PC-9 (cell line): Measurements from ENCODE around the gene MRM3. TPM values are rescaled to one million over a fixed set of nuclear protein-coding genes. Genes with fewer than 3 reads are reported as not detected.

Source experiments
- BruUV-seq: library from RNA; stranded (reverse); fragments of 400-500 nt; replicated peaks from 2 replicates; lab custom pipeline; 2021; lab: Mats Ljungman, UMichigan
- CTCF ChIA-PET: fragments of 300-600 bp; sonication (Branson Sonifier 250); formaldehyde crosslinking; loops from one replicate; lab custom pipeline; 2022; ENCODE audit warnings: antibody characterized with exemption; lab: Charles Lee
- POLR2A ChIA-PET: fragments of 300-600 bp; sonication (Branson Sonifier 250); formaldehyde crosslinking; loops from one replicate; lab custom pipeline; 2022; ENCODE audit warnings: antibody characterized with exemption; ENCODE audit not compliant: unreplicated experiment; lab: Charles Lee
- DNase-seq, 2 experiments: peaks; one replicate each; pipeline versions ENCODE4 v3.0.0 to v3.0.0-alpha.2; 2015 to 2022; ENCODE audit warnings: mixed read lengths in 1 of 2
- H2AFZ ChIP-seq: fragments of 200-600 bp; sonication (generic); 2 replicates; pipeline ENCODE4 v1.8.1; 2017; ENCODE audit warnings: antibody characterized with exemption
- H3F3A ChIP-seq: fragments of 200-600 bp; sonication (generic); 2 replicates; pipeline ENCODE4 v1.8.1; 2017; ENCODE audit warnings: antibody characterized with exemption, mild to moderate bottlenecking, low read depth; ENCODE audit not compliant: insufficient read depth
- H3K27ac ChIP-seq: fragments of 200-600 bp; sonication (generic); 2 replicates; pipeline ENCODE4 v1.6.1; 2016; ENCODE audit warnings: mixed run types
- H3K27me3 ChIP-seq: fragments of 200-600 bp; sonication (generic); 2 replicates; pipeline ENCODE4 v1.6.1; 2016; ENCODE audit warnings: low read depth, mixed run types; ENCODE audit not compliant: insufficient read depth
- H3K36me3 ChIP-seq: fragments of 200-600 bp; sonication (generic); 2 replicates; pipeline ENCODE4 v1.6.1; 2016; ENCODE audit warnings: low read depth, mixed run types
- H3K4me1 ChIP-seq: fragments of 200-600 bp; sonication (generic); replicated peaks from 2 replicates; pipeline ENCODE4 v1.6.1; 2016; ENCODE audit warnings: mixed run types; ENCODE audit not compliant: insufficient read depth
- H3K4me2 ChIP-seq: fragments of 200-600 bp; sonication (generic); 2 replicates; pipeline ENCODE4 v1.6.1; 2017; ENCODE audit warnings: mixed run types
- H3K4me3 ChIP-seq: fragments of 200-600 bp; sonication (generic); 2 replicates; pipeline ENCODE4 v1.6.1; 2016; ENCODE audit warnings: mixed run types
- H3K79me2 ChIP-seq: fragments of 200-600 bp; sonication (generic); 2 replicates; pipeline ENCODE4 v1.6.1; 2017; ENCODE audit warnings: low read depth, mixed run types
- H3K9me2 ChIP-seq: fragments of 200-600 bp; sonication (generic); 2 replicates; pipeline ENCODE4 v1.8.1; 2017; ENCODE audit warnings: mild to moderate bottlenecking; ENCODE audit not compliant: insufficient read depth
- H3K9me3 ChIP-seq: fragments of 200-600 bp; sonication (generic); 2 replicates; pipeline ENCODE4 v1.8.1; 2016; ENCODE audit warnings: low read depth; ENCODE audit not compliant: insufficient read depth
- H4K20me1 ChIP-seq: fragments of 200-600 bp; sonication (generic); 2 replicates; pipeline ENCODE4 v1.8.1; 2017; ENCODE audit not compliant: insufficient read depth
- EZH2 ChIP-seq: fragments of 200-600 bp; sonication (generic); IDR thresholded peaks from 2 replicates; pipeline ENCODE4 v1.8.0; 2017; ENCODE audit warnings: antibody characterized with exemption, low read depth
- intact Hi-C: fragments of 100-400 bp; cut with micrococcal nuclease; formaldehyde crosslinking; loops from one replicate; pipeline ENCODE4 v1.10.0; 2022; ENCODE audit not compliant: unreplicated experiment
- total RNA-seq: library from RNA; stranded (reverse); gene quantifications from 2 replicates; pipeline ENCODE4 v1.2.3, GENCODE V29; 2021
- TF ChIP-seq, protein P1 (sequence below): fragments of 200-600 bp; sonication (generic); conservative IDR thresholded peaks from 2 replicates; pipeline ENCODE4 v1.6.1; 2017; ENCODE audit warnings: mixed run types, antibody characterized with exemption, mild to moderate bottlenecking, moderate library complexity

The MRM3 gene
- total RNA-seq, 1 experiment from 2014 or later: 23.2 TPM

DNA sequence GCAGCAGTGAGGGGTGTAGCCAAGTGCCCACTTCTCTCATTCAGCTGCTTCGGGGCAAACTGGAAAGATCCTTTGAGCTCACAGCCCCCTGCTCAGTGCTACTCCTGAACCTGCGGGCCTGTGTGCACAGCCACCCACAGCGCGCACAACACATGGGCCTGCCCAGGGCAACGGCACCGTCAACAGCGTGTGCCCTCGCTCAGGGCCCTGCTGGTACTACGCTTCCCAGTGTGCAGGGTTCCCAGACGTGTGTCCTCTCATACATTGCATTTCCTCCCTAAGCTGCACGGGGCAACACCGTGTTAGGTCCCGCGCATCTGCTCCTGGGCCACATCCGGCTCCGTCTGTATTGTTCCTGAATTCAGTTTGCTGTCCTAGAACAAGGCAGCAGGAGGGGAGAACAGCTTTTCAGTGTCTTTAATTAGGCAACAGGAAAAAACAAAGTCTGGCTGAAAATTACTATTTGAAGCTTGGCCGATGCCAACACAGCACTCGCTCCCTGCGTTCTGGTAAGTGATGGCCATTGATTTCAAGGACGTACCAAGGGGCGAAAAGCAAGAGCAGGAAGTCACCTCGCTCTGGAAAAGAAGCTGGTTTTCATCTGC lies 15.2 kb downstream of the MRM3 start:
- Histone ChIP-seq H3K27ac (no peak overlapping the region), H3K27me3 (no peaks in the 10 kb centered on the region), H3K79me2 (no peaks in the 10 kb centered on the region), H3K36me3 (no peaks in the 10 kb centered on the region), H4K20me1 (peaks cover 13% of the 10 kb centered on the region; the same call in 1 of the 2 replicates), H3K4me2 (no peak overlapping the region), H3K9me3 (no peaks in the 10 kb centered on the region), H3F3A (peaks cover 10% of the 10 kb centered on the region; the same call in 1 of the 2 replicates), H3K9me2 (no peaks in the 10 kb centered on the region), H2AFZ (no peak overlapping the region), H3K4me1 (no peaks in the 10 kb centered on the region), H3K4me3 (no peak overlapping the region)
- no TSS peak for BruUV-seq
- POLR2A ChIA-PET: no interaction called here
- TF ChIP-seq, protein P1, sequence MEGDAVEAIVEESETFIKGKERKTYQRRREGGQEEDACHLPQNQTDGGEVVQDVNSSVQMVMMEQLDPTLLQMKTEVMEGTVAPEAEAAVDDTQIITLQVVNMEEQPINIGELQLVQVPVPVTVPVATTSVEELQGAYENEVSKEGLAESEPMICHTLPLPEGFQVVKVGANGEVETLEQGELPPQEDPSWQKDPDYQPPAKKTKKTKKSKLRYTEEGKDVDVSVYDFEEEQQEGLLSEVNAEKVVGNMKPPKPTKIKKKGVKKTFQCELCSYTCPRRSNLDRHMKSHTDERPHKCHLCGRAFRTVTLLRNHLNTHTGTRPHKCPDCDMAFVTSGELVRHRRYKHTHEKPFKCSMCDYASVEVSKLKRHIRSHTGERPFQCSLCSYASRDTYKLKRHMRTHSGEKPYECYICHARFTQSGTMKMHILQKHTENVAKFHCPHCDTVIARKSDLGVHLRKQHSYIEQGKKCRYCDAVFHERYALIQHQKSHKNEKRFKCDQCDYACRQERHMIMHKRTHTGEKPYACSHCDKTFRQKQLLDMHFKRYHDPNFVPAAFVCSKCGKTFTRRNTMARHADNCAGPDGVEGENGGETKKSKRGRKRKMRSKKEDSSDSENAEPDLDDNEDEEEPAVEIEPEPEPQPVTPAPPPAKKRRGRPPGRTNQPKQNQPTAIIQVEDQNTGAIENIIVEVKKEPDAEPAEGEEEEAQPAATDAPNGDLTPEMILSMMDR: no peak
- TF ChIP-seq EZH2: no peak
- CTCF ChIA-PET: no interaction called here
- no peak for DNase-seq
- intact Hi-C loops: no loop called here

DNA sequence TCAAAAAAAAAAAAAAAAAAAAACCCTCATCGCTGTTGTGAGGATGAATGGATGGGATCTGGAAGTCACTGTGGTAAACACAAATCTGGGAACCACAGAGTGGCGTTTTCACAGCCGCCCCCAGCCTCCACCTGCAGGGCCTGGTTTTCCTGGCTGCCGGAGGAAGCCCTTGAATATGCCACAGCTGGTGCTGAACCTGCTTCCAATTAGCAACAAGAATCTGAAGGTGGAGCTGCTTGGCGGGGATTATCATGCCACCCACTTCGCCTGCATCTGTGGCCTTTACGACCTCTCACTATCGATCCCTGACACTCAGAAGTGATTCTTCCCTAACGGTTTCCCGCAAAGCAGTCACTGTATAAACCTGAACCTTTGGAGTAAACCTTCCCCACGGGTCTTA lies 16.1 kb downstream of the MRM3 start:
- CTCF ChIA-PET: interaction anchor here (0.7 kb wide), 1 partner anchor 45 kb away, joined by 15 read pairs; no protein-coding TSS in a partner anchor
- H3K36me3 ChIP-seq: no peaks in the 10 kb centered on the region

DNA sequence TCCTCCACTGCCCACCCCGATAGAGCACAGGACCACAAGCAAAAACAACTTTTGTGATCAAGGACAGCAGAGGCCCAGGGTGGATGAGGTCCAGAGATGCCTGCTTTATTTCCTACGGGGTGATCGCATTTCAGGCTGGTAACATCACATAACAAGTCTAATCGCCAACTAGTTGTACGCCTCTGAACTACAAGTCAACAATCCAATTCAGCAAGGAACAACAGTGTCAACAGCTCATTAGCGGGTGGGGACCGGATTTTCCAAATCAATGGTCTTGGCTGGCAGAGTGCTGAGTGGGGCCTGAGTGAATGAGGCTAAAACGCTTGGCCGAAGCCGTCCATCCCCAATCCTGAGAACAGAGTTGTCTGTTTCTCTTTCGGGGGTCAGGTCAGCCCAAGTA lies 17.1 kb downstream of the MRM3 start:
- H3K36me3 ChIP-seq: no peaks in the 10 kb centered on the region
- H3K9me3 ChIP-seq: no peaks in the 10 kb centered on the region
- H3K27me3 ChIP-seq: no peaks in the 10 kb centered on the region
- ChIA-PET CTCF (interaction anchor here (0.8 kb wide), 1 partner anchor 182 kb away, joined by 4 read pairs; no protein-coding TSS in a partner anchor), POLR2A (no interaction called here)
- DNase-seq: no peak
- no peaks in the 10 kb centered on the region for H3K9me2 ChIP-seq
- H3K4me3 ChIP-seq: no peak overlapping the region
- no peaks in the 10 kb centered on the region for H3K79me2 ChIP-seq
- no peak for TF ChIP-seq EZH2
- TF ChIP-seq, protein P1: no peak
- intact Hi-C loops: no loop called here
- peaks cover 10% of the 10 kb centered on the region; the same call in 1 of the 2 replicates for H4K20me1 ChIP-seq
- H3F3A ChIP-seq: peaks cover 10% of the 10 kb centered on the region; the same call in 1 of the 2 replicates
- H3K4me2 ChIP-seq: no peak overlapping the region
- H3K27ac ChIP-seq: no peak overlapping the region
- H2AFZ ChIP-seq: no peak overlapping the region
- H3K4me1 ChIP-seq: no peaks in the 10 kb centered on the region
- BruUV-seq: no TSS peak

More for the DNA sequence above, 16.1 kb downstream of the MRM3 start:
- Histone ChIP-seq H3F3A (peaks cover 10% of the 10 kb centered on the region; the same call in 1 of the 2 replicates), H3K9me2 (no peaks in the 10 kb centered on the region), H2AFZ (no peak overlapping the region), H3K9me3 (no peaks in the 10 kb centered on the region), H3K4me1 (no peaks in the 10 kb centered on the region), H3K79me2 (no peaks in the 10 kb centered on the region), H3K27me3 (no peaks in the 10 kb centered on the region), H4K20me1 (peaks cover 10% of the 10 kb centered on the region; the same call in 1 of the 2 replicates), H3K4me3 (no peak overlapping the region), H3K4me2 (no peak overlapping the region), H3K27ac (no peak overlapping the region)
- POLR2A ChIA-PET: interaction anchor here (0.6 kb wide), 1 partner anchor 201 kb away, joined by 10 read pairs; no protein-coding TSS in a partner anchor
- no TSS peak for BruUV-seq
- TF ChIP-seq EZH2: no peak
- TF ChIP-seq, protein P1: no peak
- intact Hi-C loops: no loop called here
- no peak for DNase-seq
